ENCODE measurements around the gene PTPRN2. TPM values are rescaled to one million over a fixed set of nuclear protein-coding genes. Genes with fewer than 3 reads are reported as not detected.

The PTPRN2 gene
- total and polyA plus RNA-seq, 7 donors: 3.2 to 7.1 (median 5.5) TPM

GRCh38 chr7:158369290-158369689 lies 218.3 kb downstream of the PTPRN2 start:
- Histone ChIP-seq H3K9me3 (no peaks in the 10 kb centered on the region), H3K4me1 (no peaks in the 10 kb centered on the region), H3K4me3 (no peak overlapping the region), H3K36me3 (no peaks in the 10 kb centered on the region), H3K27me3 (no peaks in the 10 kb centered on the region), H3K27ac (no peak overlapping the region)
- WGBS, 2 donors: 87 to 89% methylated on average over 6 of the region's 6 CpGs
- TF ChIP-seq POLR2AphosphoS5 (IDR thresholded peaks at IDR 0.05): no peak
- no peak for TF ChIP-seq POLR2A (IDR thresholded peaks at IDR 0.05)
- TF ChIP-seq CTCF (IDR thresholded peaks at IDR 0.05): no peak
- TF ChIP-seq EP300 (IDR thresholded peaks at IDR 0.05): no peak
- DNase-seq: peak; percentile 40
- intact Hi-C loops (cut with DNase I): no loop called here

GRCh38 chr7:158368449-158368848 lies 219.2 kb downstream of the PTPRN2 start:
- Histone ChIP-seq H3K4me3 (no peak overlapping the region), H3K4me1 (no peaks in the 10 kb centered on the region), H3K9me3 (no peaks in the 10 kb centered on the region), H3K27ac (no peak overlapping the region), H3K36me3 (no peaks in the 10 kb centered on the region), H3K27me3 (no peaks in the 10 kb centered on the region)
- TF ChIP-seq POLR2AphosphoS5 (IDR thresholded peaks at IDR 0.05) (no peak), CTCF (IDR thresholded peaks at IDR 0.05) (no peak), EP300 (IDR thresholded peaks at IDR 0.05) (no peak)
- peak; percentile 14 for DNase-seq
- 59 to 67% methylated on average over 7 of the region's 7 CpGs for WGBS, 2 donors
- intact Hi-C loops (cut with DNase I): no loop called here

- Histone ChIP-seq H3K36me3 (no peaks in the 10 kb centered on the region), H3K4me1 (no peaks in the 10 kb centered on the region), H3K27me3 (no peaks in the 10 kb centered on the region), H3K9me3 (no peaks in the 10 kb centered on the region), H3K4me3 (no peak overlapping the region), H3K27ac (no peak overlapping the region)
- WGBS, 2 donors: 56 to 65% methylated on average over 3 of the region's 3 CpGs
- intact Hi-C loops (cut with DNase I): no loop called here
- no peak for TF ChIP-seq POLR2AphosphoS5 (IDR thresholded peaks at IDR 0.05)
- no peak for TF ChIP-seq EP300 (IDR thresholded peaks at IDR 0.05)
- no peak for TF ChIP-seq POLR2A (IDR thresholded peaks at IDR 0.05)
- no peak for DNase-seq
Measured at GRCh38 chr7:158367634-158367982, 220.0 kb downstream of the PTPRN2 start.

- Histone ChIP-seq H3K4me1 (no peaks in the 10 kb centered on the region), H3K27me3 (no peaks in the 10 kb centered on the region), H3K27ac (no peak overlapping the region), H3K9me3 (no peaks in the 10 kb centered on the region), H3K36me3 (no peaks in the 10 kb centered on the region), H3K4me3 (no peak overlapping the region)
- intact Hi-C loops (cut with DNase I): no loop called here
- no peak for TF ChIP-seq EP300 (IDR thresholded peaks at IDR 0.05)
- peak; percentile 36 for DNase-seq
- 87 to 91% methylated on average over 19 of the region's 19 CpGs for WGBS, 2 donors
Measured at GRCh38 chr7:158366916-158367633, 220.5 kb downstream of the PTPRN2 start.

- H3K36me3 ChIP-seq: no peaks in the 10 kb centered on the region
- peak; percentile 34 for DNase-seq
- no peak overlapping the region for H3K4me3 ChIP-seq
- TF ChIP-seq POLR2A (IDR thresholded peaks at IDR 0.05) (no peak), POLR2AphosphoS5 (IDR thresholded peaks at IDR 0.05) (no peak), CTCF (IDR thresholded peaks at IDR 0.05) (no peak), EP300 (IDR thresholded peaks at IDR 0.05) (no peak)
- intact Hi-C loops (cut with DNase I): no loop called here
- no peaks in the 10 kb centered on the region for H3K4me1 ChIP-seq
- no peaks in the 10 kb centered on the region for H3K9me3 ChIP-seq
- no peak overlapping the region for H3K27ac ChIP-seq
- H3K27me3 ChIP-seq: no peaks in the 10 kb centered on the region
- WGBS, 2 donors: 82 to 83% methylated on average over 19 of the region's 19 CpGs
Measured at GRCh38 chr7:158366346-158366745, 221.3 kb downstream of the PTPRN2 start.

GRCh38 chr7:158365267-158365666 lies 222.4 kb downstream of the PTPRN2 start:
- no peaks in the 10 kb centered on the region for H3K27me3 ChIP-seq
- no peaks in the 10 kb centered on the region for H3K4me1 ChIP-seq
- intact Hi-C loops (cut with DNase I): no loop called here
- no peak for TF ChIP-seq EP300 (IDR thresholded peaks at IDR 0.05)
- TF ChIP-seq CTCF (IDR thresholded peaks at IDR 0.05): no peak
- no peak for TF ChIP-seq POLR2A (IDR thresholded peaks at IDR 0.05)
- no peak for TF ChIP-seq POLR2AphosphoS5 (IDR thresholded peaks at IDR 0.05)
- no peak overlapping the region for H3K27ac ChIP-seq
- DNase-seq: peak; percentile 4
- no peaks in the 10 kb centered on the region for H3K9me3 ChIP-seq
- H3K4me3 ChIP-seq: no peak overlapping the region
- H3K36me3 ChIP-seq: no peaks in the 10 kb centered on the region
- WGBS, 2 donors: 87 to 88% methylated on average over 14 of the region's 14 CpGs

All from sigmoid colon (tissue), 7 donors.